ENCODE data around the gene PAPLN. TPM values are rescaled to one million over a fixed set of nuclear protein-coding genes. Genes with fewer than 3 reads are reported as not detected.

The PAPLN gene
- total RNA-seq, 2 donors from 2014 or later = 5.1 to 6.7 TPM

GRCh38 chr14:73236752-73237218 is 521 bp upstream of the PAPLN start:
- no peak overlapping the region for H3K4me3 ChIP-seq
- H3K27ac ChIP-seq = no peak overlapping the region
- H3K4me1 ChIP-seq = peaks cover 0 to 60% of the 10 kb centered on the region in 2 donors
- peaks cover 0 to 8% of the 10 kb centered on the region in 2 donors for H3K27me3 ChIP-seq
- no peaks in the 10 kb centered on the region for H3K9me3 ChIP-seq
- no peak for TF ChIP-seq CTCF (IDR thresholded peaks at IDR 0.05)
- no peaks in the 10 kb centered on the region for H3K36me3 ChIP-seq
- no peak for DNase-seq (ENCODE audit: low spot score)

GRCh38 chr14:73237786-73238423 is 599 bp downstream of the PAPLN start:
- Histone ChIP-seq H3K27ac (peak overlapping the region; percentile 16 to 23), H3K36me3 (no peaks in the 10 kb centered on the region), H3K27me3 (peaks cover 0 to 8% of the 10 kb centered on the region in 2 donors), H3K4me1 (peaks cover 0 to 49% of the 10 kb centered on the region in 2 donors), H3K4me3 (peak overlapping the region; percentile 47 to 55), H3K9me3 (no peaks in the 10 kb centered on the region)
- no peak for TF ChIP-seq CTCF (IDR thresholded peaks at IDR 0.05)
- DNase-seq (ENCODE audit: low spot score) = no peak

- no peak for DNase-seq (ENCODE audit: low spot score)
- peaks cover 0 to 8% of the 10 kb centered on the region in 2 donors for H3K27me3 ChIP-seq
Observed at GRCh38 chr14:73238424-73238852, 1.1 kb downstream of the PAPLN start.

GRCh38 chr14:73238941-73239340 is 1.6 kb downstream of the PAPLN start:
- peaks cover 0 to 48% of the 10 kb centered on the region in 2 donors for H3K4me1 ChIP-seq

More at GRCh38 chr14:73238424-73238852, 1.1 kb downstream of the PAPLN start:
- Histone ChIP-seq H3K27ac (peak overlapping the region in 1 of 2 donors; percentile 23), H3K4me3 (peak overlapping the region; percentile 47 to 55), H3K4me1 (peaks cover 0 to 48% of the 10 kb centered on the region in 2 donors), H3K36me3 (no peaks in the 10 kb centered on the region), H3K9me3 (no peaks in the 10 kb centered on the region)
- TF ChIP-seq CTCF (IDR thresholded peaks at IDR 0.05) = no peak

GRCh38 chr14:73239393-73240241 is 2.3 kb downstream of the PAPLN start:
- peak in 1 of 2 donors; percentile 23 for TF ChIP-seq CTCF (IDR thresholded peaks at IDR 0.05)
- Histone ChIP-seq H3K36me3 (no peaks in the 10 kb centered on the region), H3K27ac (no peak overlapping the region), H3K4me1 (peaks cover 0 to 48% of the 10 kb centered on the region in 2 donors), H3K27me3 (peaks cover 0 to 8% of the 10 kb centered on the region in 2 donors), H3K4me3 (peak overlapping the region; percentile 22 to 52), H3K9me3 (no peaks in the 10 kb centered on the region)
- DNase-seq (ENCODE audit: low spot score) = peak; percentile 75

More at GRCh38 chr14:73238941-73239340, 1.6 kb downstream of the PAPLN start:
- no peak for DNase-seq (ENCODE audit: low spot score)
- Histone ChIP-seq H3K9me3 (no peaks in the 10 kb centered on the region), H3K36me3 (no peaks in the 10 kb centered on the region), H3K4me3 (no peak overlapping the region), H3K27me3 (peaks cover 0 to 8% of the 10 kb centered on the region in 2 donors), H3K27ac (no peak overlapping the region)
- no peak for TF ChIP-seq CTCF (IDR thresholded peaks at IDR 0.05)
